Tibial artery (tissue), 4 donors: Measurements from ENCODE around the gene WNT6.
A peak's percentile ranks its signal among the peaks of the same experiment; 100 is the strongest.

Source experiments
- DNase-seq, 2 donors: peaks; one replicate each; pipeline ENCODE4 v3.0.0-alpha.2; 2019
- H3K27ac ChIP-seq, 2 donors: fragments of 200-600 bp; sonication (generic) in 1 of 2; 1 replicate in 1 of 2; 2 replicates in 1 of 2; pipeline ENCODE4 v1.5.1; 2018 to 2019; ENCODE audit warnings: mild to moderate bottlenecking in 1 of 2
- H3K27me3 ChIP-seq, 2 donors: fragments of 200-600 bp; sonication (generic) in 1 of 2; one replicate each; pipeline versions ENCODE4 v1.5.1 to v1.6.0; 2016 to 2019
- H3K36me3 ChIP-seq, 3 donors: fragments of 200-600 bp; sonication (generic) in 2 of 3; one replicate each; pipeline ENCODE4 v1.5.1; 2016 to 2019; ENCODE audit warnings: mild to moderate bottlenecking in 2 of 3
- H3K4me1 ChIP-seq, 4 donors: fragments of 200-600 bp; sonication (generic) in 2 of 4; 1 replicate in 3 of 4; 2 replicates in 1 of 4; pipeline ENCODE4 v1.5.1; 2016 to 2019
- H3K4me3 ChIP-seq, 2 donors: fragments of 200-600 bp; sonication (generic) in 1 of 2; 1 replicate in 1 of 2; 2 replicates in 1 of 2; pipeline ENCODE4 v1.5.1; 2018 to 2019; ENCODE audit warnings: mild to moderate bottlenecking in 2 of 2
- H3K9me3 ChIP-seq, 3 donors: fragments of 200-600 bp; sonication (generic) in 1 of 3; one replicate each; pipeline ENCODE4 v1.5.1; 2016 to 2019
- intact Hi-C: fragments of 100-400 bp; cut with DNase I; formaldehyde crosslinking; loops from one replicate; pipeline ENCODE4 v1.15.0; 2023; ENCODE audit warnings: low total_unique reads
- TF ChIP-seq, protein P1 (sequence below), 2 experiments: fragments of 200-600 bp in 1 of 2; fragments of 450-650 bp in 1 of 2; IDR thresholded peaks; one replicate each; pipeline ENCODE4 v1.5.1; 2017 to 2019; ENCODE audit warnings: antibody characterized with exemption in 2 of 2, mild to moderate bottlenecking in 1 of 2, moderate library complexity in 1 of 2

The WNT6 gene

GRCh38 chr2:218855305-218856166, 4.1 kb upstream of the WNT6 start:
- H3K4me3 ChIP-seq = no peak overlapping the region
- no peaks in the 10 kb centered on the region for H3K36me3 ChIP-seq
- TF ChIP-seq, protein P1, sequence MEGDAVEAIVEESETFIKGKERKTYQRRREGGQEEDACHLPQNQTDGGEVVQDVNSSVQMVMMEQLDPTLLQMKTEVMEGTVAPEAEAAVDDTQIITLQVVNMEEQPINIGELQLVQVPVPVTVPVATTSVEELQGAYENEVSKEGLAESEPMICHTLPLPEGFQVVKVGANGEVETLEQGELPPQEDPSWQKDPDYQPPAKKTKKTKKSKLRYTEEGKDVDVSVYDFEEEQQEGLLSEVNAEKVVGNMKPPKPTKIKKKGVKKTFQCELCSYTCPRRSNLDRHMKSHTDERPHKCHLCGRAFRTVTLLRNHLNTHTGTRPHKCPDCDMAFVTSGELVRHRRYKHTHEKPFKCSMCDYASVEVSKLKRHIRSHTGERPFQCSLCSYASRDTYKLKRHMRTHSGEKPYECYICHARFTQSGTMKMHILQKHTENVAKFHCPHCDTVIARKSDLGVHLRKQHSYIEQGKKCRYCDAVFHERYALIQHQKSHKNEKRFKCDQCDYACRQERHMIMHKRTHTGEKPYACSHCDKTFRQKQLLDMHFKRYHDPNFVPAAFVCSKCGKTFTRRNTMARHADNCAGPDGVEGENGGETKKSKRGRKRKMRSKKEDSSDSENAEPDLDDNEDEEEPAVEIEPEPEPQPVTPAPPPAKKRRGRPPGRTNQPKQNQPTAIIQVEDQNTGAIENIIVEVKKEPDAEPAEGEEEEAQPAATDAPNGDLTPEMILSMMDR (IDR thresholded peaks at IDR 0.05) = no peak
- H3K27me3 ChIP-seq = peaks cover 0 to 93% of the 10 kb centered on the region in 2 donors
- no peaks in the 10 kb centered on the region for H3K9me3 ChIP-seq
- peaks cover 0 to 19% (median 16%) of the 10 kb centered on the region in 4 donors for H3K4me1 ChIP-seq
- peak in 1 of 2 donors; percentile 53 for DNase-seq
- no peak overlapping the region for H3K27ac ChIP-seq
- intact Hi-C loops = no loop called here

GRCh38 chr2:218856167-218856895, 3.3 kb upstream of the WNT6 start:
- DNase-seq = peak in 1 of 2 donors; percentile 29
- Histone ChIP-seq H3K27me3 (peaks cover 0 to 94% of the 10 kb centered on the region in 2 donors), H3K4me1 (peaks cover 0 to 25% (median 23%) of the 10 kb centered on the region in 4 donors), H3K9me3 (no peaks in the 10 kb centered on the region), H3K27ac (no peak overlapping the region), H3K36me3 (no peaks in the 10 kb centered on the region), H3K4me3 (no peak overlapping the region)
- intact Hi-C loops = no loop called here
- TF ChIP-seq, protein P1 (IDR thresholded peaks at IDR 0.05) = no peak

- H3K36me3 ChIP-seq = no peaks in the 10 kb centered on the region
- H3K27ac ChIP-seq = no peak overlapping the region
- no peaks in the 10 kb centered on the region for H3K9me3 ChIP-seq
- TF ChIP-seq, protein P1 (IDR thresholded peaks at IDR 0.05) = no peak
- peaks cover 0 to 25% (median 23%) of the 10 kb centered on the region in 4 donors for H3K4me1 ChIP-seq
- intact Hi-C loops = no loop called here
- DNase-seq = peak in 1 of 2 donors; percentile 34
- H3K4me3 ChIP-seq = no peak overlapping the region
- peaks cover 0 to 94% of the 10 kb centered on the region in 2 donors for H3K27me3 ChIP-seq
Observed at GRCh38 chr2:218856896-218857243, 2.7 kb upstream of the WNT6 start.

DNA sequence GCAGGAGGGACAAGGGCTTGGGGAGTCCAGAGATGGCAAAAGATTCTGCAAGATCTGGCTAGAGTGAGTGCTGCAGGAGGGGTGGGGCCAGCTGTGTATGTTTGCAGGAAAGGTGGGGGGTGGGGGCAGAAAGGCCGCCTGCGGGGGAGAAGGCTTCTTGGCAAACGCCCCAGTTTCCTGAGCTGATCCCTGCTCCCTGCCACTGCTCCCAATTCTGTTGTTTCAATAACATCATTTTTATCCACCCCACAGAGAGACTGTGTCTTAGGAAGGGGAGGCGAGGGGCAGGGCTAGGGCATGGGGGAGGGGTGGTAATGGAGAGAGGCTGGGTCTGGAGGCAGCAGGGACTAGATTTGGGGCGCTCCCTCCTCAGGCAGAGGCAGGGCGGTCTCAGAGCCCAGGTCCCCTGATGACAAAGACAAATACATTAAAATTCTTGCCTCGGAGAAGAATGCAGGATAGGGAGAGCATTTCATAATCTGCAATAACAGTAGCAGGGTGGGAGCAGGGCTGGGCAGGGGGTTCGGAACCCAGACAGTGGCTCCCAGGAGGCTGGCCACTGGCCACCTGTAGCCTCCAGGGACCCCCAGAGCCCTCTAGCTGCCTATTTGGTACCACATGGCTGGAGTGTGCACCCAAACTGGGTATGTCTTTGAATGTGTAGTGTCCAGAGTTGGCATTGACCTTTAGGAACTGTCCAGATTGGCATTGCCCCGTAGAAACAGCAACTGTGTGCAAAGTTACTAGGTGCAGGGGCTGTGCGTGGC, 2.1 kb upstream of the WNT6 start:
- Histone ChIP-seq H3K27me3 (peaks cover 0 to 94% of the 10 kb centered on the region in 2 donors), H3K4me3 (no peak overlapping the region), H3K36me3 (no peaks in the 10 kb centered on the region), H3K9me3 (no peaks in the 10 kb centered on the region), H3K27ac (no peak overlapping the region), H3K4me1 (peaks cover 0 to 25% (median 23%) of the 10 kb centered on the region in 4 donors)
- intact Hi-C loops = no loop called here
- no peak for DNase-seq
- TF ChIP-seq, protein P1 (IDR thresholded peaks at IDR 0.05) = no peak

DNA sequence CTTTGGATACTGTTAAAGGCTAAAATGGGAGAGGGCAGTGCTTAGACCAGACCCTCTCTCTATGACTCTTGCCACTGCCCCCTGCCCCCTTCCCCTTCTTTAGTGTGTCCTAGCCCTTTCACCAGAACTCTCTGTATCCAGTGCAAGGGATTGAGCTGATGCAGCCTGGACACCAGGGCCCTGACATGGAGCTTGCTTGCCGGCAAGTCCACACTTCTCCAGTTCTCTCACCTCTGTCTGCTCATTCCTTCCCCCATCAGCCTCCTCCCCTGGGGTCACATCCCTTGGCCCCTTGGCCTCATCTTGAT, 1.5 kb upstream of the WNT6 start:
- H3K27me3 ChIP-seq = peaks cover 0 to 94% of the 10 kb centered on the region in 2 donors
- intact Hi-C loops = no loop called here
- no peaks in the 10 kb centered on the region for H3K9me3 ChIP-seq
- H3K36me3 ChIP-seq = no peaks in the 10 kb centered on the region
- peak in 1 of 2 donors; percentile 46 for DNase-seq
- peaks cover 0 to 25% (median 23%) of the 10 kb centered on the region in 4 donors for H3K4me1 ChIP-seq
- H3K27ac ChIP-seq = no peak overlapping the region
- H3K4me3 ChIP-seq = no peak overlapping the region
- TF ChIP-seq, protein P1 (IDR thresholded peaks at IDR 0.05) = no peak
